ENCODE measurements around the gene COLEC11. TPM values are rescaled to one million over a fixed set of nuclear protein-coding genes. Genes with fewer than 3 reads are reported as not detected.
"Not testable (repeated sequence)": the region's sequence is repeated elsewhere in the genome, so short reads cannot be mapped to it uniquely, and the experiment has no call there.

COLEC11 gene
- total and polyA plus RNA-seq, 12 donors: 16.8 to 155 (median 69.3) TPM

DNA sequence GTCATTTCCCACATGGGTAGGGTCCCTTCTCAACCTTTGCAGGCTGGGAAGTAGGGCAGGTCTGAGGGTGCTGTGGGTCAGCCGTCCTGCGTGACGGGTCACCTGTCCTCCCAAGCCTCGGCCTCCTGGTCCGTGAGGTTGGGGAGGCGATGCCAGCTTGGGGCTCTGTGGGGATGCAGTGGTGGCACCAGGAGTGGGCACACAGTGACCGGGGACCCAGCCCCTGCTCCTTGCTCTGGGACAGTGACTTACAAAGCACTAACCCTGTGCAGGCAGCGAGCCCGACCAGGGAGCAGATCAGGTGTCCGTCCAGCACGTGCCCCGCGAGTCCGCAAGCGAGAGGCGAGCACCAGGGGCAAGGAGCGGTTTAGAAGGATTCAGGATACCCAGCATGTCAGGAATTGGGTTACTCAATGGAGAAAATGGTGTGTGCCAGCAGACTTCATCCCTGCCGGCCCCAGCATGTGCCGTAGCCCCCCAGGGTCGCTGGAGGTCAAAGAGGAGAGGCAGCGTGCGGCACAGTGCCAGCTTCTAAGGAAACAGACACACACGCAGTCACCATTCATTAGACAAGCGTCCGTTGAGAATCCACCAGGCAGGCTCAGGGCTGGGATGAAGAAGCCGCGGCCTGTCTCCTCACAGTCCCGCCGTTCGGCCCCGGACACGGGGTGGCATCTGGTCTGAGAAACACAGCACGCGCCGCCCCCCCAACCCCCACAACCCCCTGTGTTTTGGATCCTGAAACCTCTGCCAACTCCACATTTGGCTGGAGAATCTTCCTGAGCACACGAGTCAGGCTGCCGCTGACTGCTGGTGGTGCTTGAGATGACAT is 11.7 kb downstream of the COLEC11 start:
- H3K4me3 ChIP-seq: no peak overlapping the region
- no peaks in the 10 kb centered on the region for H3K36me3 ChIP-seq (replicated peaks in 1 of 2)
- H3K4me1 ChIP-seq (replicated peaks in 1 of 2): peaks cover 0 to 7% of the 10 kb centered on the region in 2 donors
- DNase-seq: peak in 2 of 7 donors; percentile 21 to 52
- no peaks in the 10 kb centered on the region for H3K9me3 ChIP-seq (replicated peaks in 1 of 3)
- H3K27me3 ChIP-seq: no peaks in the 10 kb centered on the region
- WGBS, 4 donors: 85 to 88% (median 85%) methylated on average over 21 to 37 of the region's 37 CpGs
- peak overlapping the region in 2 of 5 donors; percentile 22 to 69 for H3K27ac ChIP-seq
- TF ChIP-seq POLR2A (IDR thresholded peaks at IDR 0.05): no peak
- TF ChIP-seq, protein P1, sequence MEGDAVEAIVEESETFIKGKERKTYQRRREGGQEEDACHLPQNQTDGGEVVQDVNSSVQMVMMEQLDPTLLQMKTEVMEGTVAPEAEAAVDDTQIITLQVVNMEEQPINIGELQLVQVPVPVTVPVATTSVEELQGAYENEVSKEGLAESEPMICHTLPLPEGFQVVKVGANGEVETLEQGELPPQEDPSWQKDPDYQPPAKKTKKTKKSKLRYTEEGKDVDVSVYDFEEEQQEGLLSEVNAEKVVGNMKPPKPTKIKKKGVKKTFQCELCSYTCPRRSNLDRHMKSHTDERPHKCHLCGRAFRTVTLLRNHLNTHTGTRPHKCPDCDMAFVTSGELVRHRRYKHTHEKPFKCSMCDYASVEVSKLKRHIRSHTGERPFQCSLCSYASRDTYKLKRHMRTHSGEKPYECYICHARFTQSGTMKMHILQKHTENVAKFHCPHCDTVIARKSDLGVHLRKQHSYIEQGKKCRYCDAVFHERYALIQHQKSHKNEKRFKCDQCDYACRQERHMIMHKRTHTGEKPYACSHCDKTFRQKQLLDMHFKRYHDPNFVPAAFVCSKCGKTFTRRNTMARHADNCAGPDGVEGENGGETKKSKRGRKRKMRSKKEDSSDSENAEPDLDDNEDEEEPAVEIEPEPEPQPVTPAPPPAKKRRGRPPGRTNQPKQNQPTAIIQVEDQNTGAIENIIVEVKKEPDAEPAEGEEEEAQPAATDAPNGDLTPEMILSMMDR (IDR thresholded peaks at IDR 0.05): no peak
- intact Hi-C loops (cut with DNase I): no loop called here

GRCh38 chr2:3608373-3609278 is 13.7 kb downstream of the COLEC11 start:
- Histone ChIP-seq H3K4me3 (no peak overlapping the region), H3K36me3 (replicated peaks in 1 of 2) (no peaks in the 10 kb centered on the region), H3K9me3 (replicated peaks in 1 of 3) (no peaks in the 10 kb centered on the region), H3K27me3 (no peaks in the 10 kb centered on the region), H3K4me1 (replicated peaks in 1 of 2) (peaks cover 0 to 7% of the 10 kb centered on the region in 2 donors), H3K27ac (no peak overlapping the region)
- TF ChIP-seq, protein P1 (IDR thresholded peaks at IDR 0.05): no peak
- no peak for TF ChIP-seq POLR2A (IDR thresholded peaks at IDR 0.05)
- intact Hi-C loops (cut with DNase I): no loop called here
- DNase-seq: peak in 2 of 7 donors; percentile 11 to 39
- WGBS, 4 donors: 77 to 86% (median 81%) methylated on average over 18 to 19 of the region's 19 CpGs

GRCh38 chr2:3609279-3609673 is 14.4 kb downstream of the COLEC11 start:
- H3K27ac ChIP-seq; H3K36me3 ChIP-seq (replicated peaks in 1 of 2); H3K9me3 ChIP-seq (replicated peaks in 1 of 3); H3K4me1 ChIP-seq (replicated peaks in 1 of 2); H3K4me3 ChIP-seq; intact Hi-C loops (cut with DNase I); H3K27me3 ChIP-seq: not testable (repeated sequence)
- 70 to 90% (median 76%) methylated on average over 2 to 4 of the region's 4 CpGs for WGBS, 4 donors
- peak in 2 of 7 donors; percentile 6 to 47 for DNase-seq

GRCh38 chr2:3610415-3610814 is 15.5 kb downstream of the COLEC11 start:
- Histone ChIP-seq H3K36me3 (replicated peaks in 1 of 2) (no peaks in the 10 kb centered on the region), H3K4me1 (replicated peaks in 1 of 2) (no peaks in the 10 kb centered on the region), H3K4me3 (no peak overlapping the region), H3K9me3 (replicated peaks in 1 of 3) (no peaks in the 10 kb centered on the region), H3K27me3 (no peaks in the 10 kb centered on the region), H3K27ac (no peak overlapping the region)
- DNase-seq: peak in 3 of 7 donors; percentile 8 to 39 (median 10)
- TF ChIP-seq POLR2A (IDR thresholded peaks at IDR 0.05): no peak
- TF ChIP-seq, protein P1 (IDR thresholded peaks at IDR 0.05): no peak
- intact Hi-C loops (cut with DNase I): no loop called here
- WGBS, 4 donors: 82 to 96% (median 88%) methylated on average over 9 of the region's 9 CpGs

Data from adrenal gland (tissue), 12 donors.